Measurements from ENCODE around the gene SPATA18. TPM values are rescaled to one million over a fixed set of nuclear protein-coding genes. Genes with fewer than 3 reads are reported as not detected.

The SPATA18 gene
- total and polyA plus RNA-seq, 2 of the 8 experiments (the other 6 are each of a cell fraction or from before 2014, with no cell fraction given), result 1.4 to 2.4 TPM

GRCh38 chr4:52045028-52045427 lies 6.1 kb upstream of the SPATA18 start (continued):
- TF ChIP-seq CHD7 (IDR thresholded peaks at IDR 0.05; ENCODE audit: insufficient replicate concordance, low read length), result no peak
- TF ChIP-seq ATF3 (IDR thresholded peaks at IDR 0.05; ENCODE audit: insufficient read depth, low read depth, low read length), result no peak
- no peak for TF ChIP-seq CBX8 (IDR thresholded peaks at IDR 0.05; ENCODE audit: borderline replicate concordance, low read depth, low read length)
- no peak for TF ChIP-seq SUZ12 (IDR thresholded peaks at IDR 0.05; ENCODE audit: low read length)
- no peak for TF ChIP-seq GABPA (IDR thresholded peaks at IDR 0.05; ENCODE audit: borderline replicate concordance, insufficient read depth, low read length)
- TF ChIP-seq USF2 (IDR thresholded peaks at IDR 0.05; ENCODE audit: low read length), result no peak
- TF ChIP-seq RFX5 (IDR thresholded peaks at IDR 0.05; ENCODE audit: borderline replicate concordance, low read depth, low read length), result no peak
- TF ChIP-seq FOSL1 (IDR thresholded peaks at IDR 0.05; ENCODE audit: insufficient read depth, low read depth, low read length), result no peak
- TF ChIP-seq SP2 (IDR thresholded peaks at IDR 0.05; ENCODE audit: low read length), result no peak
- TF ChIP-seq NRF1 (IDR thresholded peaks at IDR 0.05; ENCODE audit: low read depth, low read length), result no peak

All from H1 (cell line).